HG03432 (cell line): Measurements from ENCODE around the gene SUCLG2.

Source experiments
- ATAC-seq: cut with Tn5 transposase; IDR thresholded peaks from one replicate; pipeline ENCODE4 v1.9.1; 2021; ENCODE audit warnings: mild to moderate bottlenecking, moderate library complexity; ENCODE audit not compliant: unreplicated experiment

The SUCLG2 gene

GRCh38 chr3:67654099-67654843, at the start of gene SUCLG2:
Gene SUCLG2 (minus strand): TSS chr3:67654612. CDS start chr3:67654586, 26 bp downstream.
- ATAC-seq = peak; percentile 80

- ATAC-seq = no peak
Measured at GRCh38 chr3:67700596-67700995, 46.2 kb upstream of the SUCLG2 start.

- no peak for ATAC-seq
Measured at GRCh38 chr3:67699882-67700281, 45.5 kb upstream of the SUCLG2 start.

DNA sequence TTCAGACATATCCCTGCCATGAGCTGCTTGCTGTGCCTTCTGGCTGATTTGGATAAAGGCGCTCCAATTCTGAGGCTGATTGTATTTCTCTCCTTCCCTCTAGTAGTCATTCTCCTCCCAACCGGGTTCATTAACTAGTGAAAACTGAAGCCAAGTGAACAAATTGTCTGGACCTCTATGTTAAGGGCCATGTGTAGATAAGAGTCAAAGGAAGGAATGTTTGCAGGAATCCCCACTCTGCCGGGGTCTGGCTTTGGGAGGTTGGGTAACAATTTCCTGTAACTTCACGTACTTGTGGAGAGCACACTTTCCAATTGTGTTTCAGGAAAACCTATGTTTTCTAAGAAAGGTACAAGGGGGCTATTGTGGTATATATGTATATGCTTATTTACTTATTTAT, 38.2 kb upstream of the SUCLG2 start:
- no peak for ATAC-seq

- ATAC-seq = no peak
Measured at GRCh38 chr3:67691926-67692325, 37.5 kb upstream of the SUCLG2 start.

DNA sequence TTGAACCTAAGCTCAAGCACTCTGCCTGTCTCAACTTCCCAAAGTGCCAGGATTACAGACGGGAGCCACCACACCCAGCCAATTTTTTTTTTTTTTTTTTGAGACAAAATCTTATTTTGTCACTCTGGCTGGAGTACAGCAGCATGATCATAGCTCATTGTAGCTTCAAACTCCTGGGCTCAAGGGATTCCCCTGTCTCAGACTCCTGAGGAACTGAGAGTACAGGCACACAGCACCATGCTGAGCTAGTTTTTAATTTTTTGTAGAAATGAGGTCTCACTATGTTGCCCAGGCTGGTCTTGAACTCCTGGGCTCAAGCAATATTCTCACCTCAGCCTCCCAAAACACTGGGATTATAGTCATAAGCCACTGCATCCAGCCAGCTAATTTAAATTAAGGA, 36.8 kb upstream of the SUCLG2 start:
- peak; percentile 62 for ATAC-seq

GRCh38 chr3:67689806-67690205, 35.4 kb upstream of the SUCLG2 start:
- no peak for ATAC-seq

GRCh38 chr3:67688231-67688630, 33.8 kb upstream of the SUCLG2 start:
- ATAC-seq = no peak

DNA sequence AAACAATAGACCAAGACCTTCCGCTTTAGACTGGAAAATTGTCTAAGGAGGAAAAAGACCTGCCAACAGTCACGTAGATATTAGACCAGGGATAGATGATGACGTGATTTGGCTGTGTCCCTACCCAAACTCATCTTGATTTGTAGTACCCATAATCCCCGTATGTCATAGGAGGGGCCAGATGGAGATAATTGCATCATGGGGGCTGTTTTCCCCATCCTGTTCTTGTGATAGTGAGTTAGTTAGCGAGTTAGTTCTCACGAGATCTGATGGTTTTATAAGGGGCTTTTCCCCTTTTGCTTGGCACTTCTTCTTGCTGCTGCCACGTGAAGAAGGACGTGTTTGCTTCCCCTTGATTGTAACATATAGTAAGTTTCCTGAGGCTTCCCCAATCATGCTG, 31.7 kb upstream of the SUCLG2 start:
- ATAC-seq = peak; percentile 2

- ATAC-seq = peak; percentile 99
Measured at GRCh38 chr3:67685499-67685898, 31.1 kb upstream of the SUCLG2 start.

GRCh38 chr3:67684211-67684610, 29.8 kb upstream of the SUCLG2 start:
- no peak for ATAC-seq

- no peak for ATAC-seq
Measured at GRCh38 chr3:67683522-67683921, 29.1 kb upstream of the SUCLG2 start.

GRCh38 chr3:67678665-67679064, 24.3 kb upstream of the SUCLG2 start:
- peak; percentile 86 for ATAC-seq

DNA sequence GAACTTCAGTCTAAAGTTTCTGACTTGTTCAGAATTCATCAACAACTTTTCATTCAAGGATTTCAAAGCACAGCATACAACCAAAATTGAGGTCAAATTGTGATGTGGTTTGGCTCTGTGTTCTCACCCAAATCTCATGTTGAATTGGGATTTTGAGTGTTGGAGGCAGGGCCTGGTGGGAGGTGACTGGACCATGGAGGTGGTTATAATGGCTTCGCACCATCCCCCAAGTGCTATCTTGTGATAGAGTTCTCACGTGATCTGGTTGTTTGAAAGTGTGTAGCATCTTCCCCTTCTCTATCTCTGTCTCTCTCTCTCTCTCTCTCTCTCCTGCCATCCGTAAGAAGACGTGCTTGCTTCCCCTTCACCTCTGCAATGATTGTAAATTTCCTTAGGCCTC, 19.6 kb upstream of the SUCLG2 start:
- ATAC-seq = no peak

GRCh38 chr3:67662733-67663132, 8.3 kb upstream of the SUCLG2 start:
- peak; percentile 82 for ATAC-seq

- ATAC-seq = no peak
Measured at GRCh38 chr3:67661089-67661488, 6.7 kb upstream of the SUCLG2 start.

GRCh38 chr3:67657192-67657591, 2.8 kb upstream of the SUCLG2 start:
- no peak for ATAC-seq

DNA sequence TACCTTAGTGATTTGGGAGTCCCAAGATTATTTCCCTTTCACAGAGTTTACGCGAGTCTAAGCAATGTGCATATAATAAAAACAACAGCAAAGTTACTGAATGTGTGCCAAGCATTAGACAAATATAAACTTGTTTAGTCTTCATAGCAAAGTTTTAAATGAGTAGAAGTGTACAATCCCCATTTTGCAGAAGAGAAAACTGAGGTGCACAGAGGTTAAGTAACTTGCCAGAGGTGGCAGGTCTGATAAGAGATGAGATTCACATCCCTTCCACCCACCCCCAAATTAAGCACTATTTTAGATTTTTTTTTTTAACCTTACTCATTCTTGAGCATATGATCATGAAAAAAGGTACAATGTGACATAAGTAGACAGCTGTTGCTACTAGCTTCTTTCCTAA, 2.2 kb upstream of the SUCLG2 start:
- ATAC-seq = no peak

DNA sequence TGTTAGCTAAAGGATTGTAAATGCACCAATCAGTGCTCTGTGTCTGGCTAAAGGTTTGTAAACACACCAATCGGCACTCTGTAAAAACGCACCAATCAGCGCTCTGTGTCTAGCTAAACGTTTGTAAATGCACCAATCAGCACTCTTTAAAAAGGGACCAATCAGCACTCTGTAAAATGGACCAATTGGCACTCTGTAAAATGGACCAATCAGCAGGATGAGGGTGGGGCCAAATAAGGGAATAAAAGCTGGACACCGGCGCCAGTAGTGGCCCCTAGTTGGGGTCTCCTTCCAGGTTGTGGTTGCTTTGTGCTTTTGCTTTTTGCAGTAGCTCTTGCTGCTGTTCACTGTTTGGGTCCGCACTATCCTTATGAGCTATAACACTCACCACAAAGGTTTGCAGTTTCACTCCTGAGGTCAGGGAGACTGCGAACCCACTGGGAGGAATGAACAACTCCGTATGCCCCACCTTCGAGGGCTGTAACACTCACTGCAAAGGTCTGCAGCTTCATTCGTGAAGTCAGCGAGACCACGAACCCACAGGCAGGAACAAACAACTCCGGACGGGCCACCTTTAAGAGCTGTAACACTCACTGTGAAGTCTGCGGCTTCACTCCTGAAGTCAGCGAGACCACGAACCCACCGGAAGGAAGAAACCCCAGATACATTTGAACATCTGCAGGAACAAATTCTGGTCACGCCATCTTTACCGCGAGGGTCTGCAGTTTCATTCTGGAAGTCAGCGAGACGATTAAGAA, 1.1 kb upstream of the SUCLG2 start:
- ATAC-seq = peak; percentile 54

DNA sequence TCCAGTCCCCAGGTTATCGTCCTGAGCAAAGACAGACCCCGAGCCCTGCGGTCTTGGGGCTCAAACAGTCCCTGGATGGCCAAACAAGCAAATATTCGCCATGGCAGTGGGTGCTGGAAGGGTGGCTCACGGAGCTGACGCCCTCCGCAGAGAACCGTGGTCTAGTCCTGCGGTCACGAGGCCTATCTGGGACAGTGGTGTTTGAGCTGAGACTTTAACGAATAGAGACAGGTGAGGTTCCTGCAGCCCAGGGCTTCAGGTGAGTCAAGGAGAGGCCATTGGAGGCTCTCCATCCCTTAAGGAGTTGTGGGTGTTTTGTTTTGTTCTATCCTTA, 399 bp upstream of the SUCLG2 start:
- ATAC-seq = no peak

DNA sequence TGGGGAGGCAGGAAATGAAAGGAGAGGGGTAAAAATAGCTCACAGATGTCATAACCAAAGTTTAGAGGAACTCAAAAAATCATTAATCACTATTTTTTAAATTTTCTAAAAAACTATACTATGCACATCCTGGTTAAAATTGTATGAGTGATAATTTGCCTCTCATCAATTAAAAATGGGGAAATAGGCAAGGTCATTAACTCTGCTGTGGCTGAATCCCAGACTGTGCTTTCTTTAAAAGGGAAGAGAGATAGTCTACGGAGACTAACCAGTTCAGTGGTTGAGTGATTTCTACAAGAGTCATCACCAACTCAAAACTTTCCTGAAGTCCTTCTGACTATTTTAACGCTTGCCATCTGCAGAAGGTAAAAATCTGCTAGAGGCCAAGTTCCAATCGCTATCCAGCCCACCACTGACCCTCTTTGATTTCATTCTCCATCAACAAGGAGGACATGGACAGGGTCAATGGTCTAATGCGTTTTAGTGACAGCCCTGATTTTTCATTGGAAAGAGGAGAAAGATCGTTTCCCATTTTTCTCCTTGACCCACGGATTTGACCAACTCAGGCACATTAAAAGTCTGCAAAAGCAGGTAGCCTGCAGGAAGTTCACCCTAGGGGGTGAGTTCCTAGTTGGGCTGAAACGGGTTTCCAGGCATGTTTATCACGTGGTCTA, 850 bp downstream of the SUCLG2 start:
- peak; percentile 27 for ATAC-seq

DNA sequence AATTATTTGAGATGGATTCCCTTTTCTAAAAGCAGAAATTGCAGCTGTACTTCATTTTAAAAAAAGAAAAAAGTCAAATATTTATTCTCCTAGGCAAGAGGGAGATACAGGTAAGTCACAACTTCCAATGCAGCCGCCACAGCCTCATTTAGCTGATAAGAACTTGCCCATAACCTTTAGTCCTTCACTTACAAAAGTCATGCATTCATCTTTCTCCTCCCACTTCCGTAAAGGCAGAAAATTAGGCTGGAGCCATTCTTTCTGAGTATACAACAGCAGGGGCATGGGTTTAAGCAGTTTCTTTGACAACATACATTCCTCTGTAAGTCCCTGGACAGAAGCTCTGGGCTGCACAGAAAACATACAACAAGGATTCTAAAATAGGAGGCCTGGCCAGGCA, 4.3 kb downstream of the SUCLG2 start:
- ATAC-seq = no peak
